ENCODE measurements around the gene RB1.

Gene RB1

DNA sequence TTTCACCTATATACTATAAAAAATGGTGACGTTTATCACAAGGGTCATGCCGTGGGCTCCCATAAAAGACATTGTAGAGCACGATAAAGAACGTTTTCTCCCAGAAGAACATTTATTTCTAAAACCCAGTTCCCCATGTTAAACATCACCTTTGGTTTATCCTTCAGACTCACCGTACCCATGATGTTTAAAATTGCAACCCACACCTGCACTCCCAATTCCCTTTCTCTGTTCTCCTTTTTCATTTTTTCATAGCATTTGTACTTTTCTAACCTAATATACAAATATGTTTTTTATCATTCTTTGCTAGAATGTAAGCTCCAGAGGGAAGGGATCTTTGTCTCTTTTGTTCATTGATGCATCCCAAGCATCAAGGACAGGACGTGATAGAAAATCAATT is 227.3 kb downstream of the RB1 start:
- Histone ChIP-seq H3K9ac (ENCODE audit: low read depth, low read length) (no peak overlapping the region), H3K36me3 (ENCODE audit: insufficient read depth, low read length) (no peaks in the 10 kb centered on the region), H3K4me3 (ENCODE audit: low read length) (no peak overlapping the region), H3K9me3 (ENCODE audit: insufficient read depth, low read depth, low read length) (no peaks in the 10 kb centered on the region), H3K27ac (ENCODE audit: low read depth, low read length) (no peak overlapping the region), H3K4me1 (ENCODE audit: insufficient read depth, low read length) (peaks cover 13% of the 10 kb centered on the region), H3K27me3 (ENCODE audit: insufficient read depth, low read length) (no peaks in the 10 kb centered on the region)
- 93% methylated on average over 6 of the region's 6 CpGs for WGBS

Measured in HUES64 (cell line).